ENCODE measurements around the gene CALD1.

- TF ChIP-seq CTCF (IDR thresholded peaks at IDR 0.05; ENCODE audit: low read depth, low read length, poor library complexity, severe bottlenecking) = no peak
- no peak for TF ChIP-seq EZH2phosphoT487 (IDR thresholded peaks at IDR 0.05; ENCODE audit: borderline replicate concordance, low read length)
Measured at GRCh38 chr7:134729895-134730294, 49.5 kb upstream of the CALD1 start.
